GM12878 (cell line): ENCODE results near the gene IFNA17. TPM values are rescaled to one million over a fixed set of nuclear protein-coding genes. Genes with fewer than 3 reads are reported as not detected.

ENCODE experiments used
- ATF2 ChIP-seq: IDR thresholded peaks from 2 replicates; pipeline ENCODE4 v1.6.1; 2012; ENCODE audit warnings: low read length, inconsistent platforms
- ATF3 ChIP-seq: IDR thresholded peaks from 2 replicates; pipeline ENCODE4 v1.6.1; 2011; ENCODE audit warnings: low read depth, mild to moderate bottlenecking, low read length, moderate library complexity, borderline replicate concordance; ENCODE audit errors: extremely low read depth
- BCL3 ChIP-seq: IDR thresholded peaks from 2 replicates; pipeline ENCODE4 v1.6.1; 2011; ENCODE audit warnings: borderline replicate concordance, low read depth, mild to moderate bottlenecking, moderate library complexity, low read length; ENCODE audit not compliant: insufficient read depth, poor library complexity, severe bottlenecking
- CBX5 ChIP-seq: sonication (generic); IDR thresholded peaks from 2 replicates; pipeline ENCODE4 v1.6.1; 2016; ENCODE audit warnings: low read depth, moderate library complexity, mild to moderate bottlenecking, inconsistent platforms
- CUX1 ChIP-seq: IDR thresholded peaks from 2 replicates; pipeline ENCODE4 v1.6.1; 2012; ENCODE audit warnings: improper control_type of control experiment, low read depth, low read length; ENCODE audit not compliant: insufficient replicate concordance
- HDAC6 ChIP-seq: fragments of 200-600 bp; sonication (generic); IDR thresholded peaks from one replicate; pipeline ENCODE4 v1.8.0; 2017; ENCODE audit warnings: antibody characterized with exemption; ENCODE audit not compliant: unreplicated experiment
- IRF3 ChIP-seq: fragments of 450-650 bp; IDR thresholded peaks from 2 replicates; pipeline ENCODE4 v1.6.1; 2014; ENCODE audit warnings: mild to moderate bottlenecking
- LARP7 ChIP-seq: fragments of 450-650 bp; IDR thresholded peaks from 2 replicates; pipeline ENCODE4 v1.6.1; 2017; ENCODE audit warnings: mild to moderate bottlenecking
- POLR2AphosphoS2 ChIP-seq: IDR thresholded peaks from 2 replicates; pipeline ENCODE4 v1.6.1; 2011; ENCODE audit warnings: low read depth, mild to moderate bottlenecking, low read length, improper control_type of control experiment, moderate library complexity
- POU2F2 ChIP-seq: IDR thresholded peaks from 3 replicates; pipeline ENCODE4 v1.6.1; 2011; ENCODE audit warnings: low read depth, mild to moderate bottlenecking, low read length, borderline replicate concordance
- RB1 ChIP-seq: fragments of 450-650 bp; formaldehyde crosslinking; IDR thresholded peaks from 2 replicates; pipeline ENCODE4 v1.6.1; 2017; ENCODE audit warnings: mild to moderate bottlenecking, borderline replicate concordance
- RELA ChIP-seq: fragments of 450-650 bp; IDR thresholded peaks from 2 replicates; pipeline ENCODE4 v1.8.0; 2014; ENCODE audit warnings: borderline replicate concordance; ENCODE audit not compliant: partially characterized antibody
- RELB ChIP-seq: fragments of 450-650 bp; IDR thresholded peaks from 2 replicates; pipeline ENCODE4 v1.6.1; 2017; ENCODE audit warnings: low read depth, mild to moderate bottlenecking, moderate library complexity
- SIN3A ChIP-seq: IDR thresholded peaks from 2 replicates; pipeline ENCODE4 v1.6.1; 2012; ENCODE audit warnings: low read depth, low read length, improper control_type of control experiment
- SIX5 ChIP-seq: IDR thresholded peaks from 2 replicates; pipeline ENCODE4 v1.6.1; 2011; ENCODE audit warnings: mild to moderate bottlenecking, low read depth, low read length, moderate library complexity; ENCODE audit not compliant: severe bottlenecking
- TARDBP ChIP-seq: IDR thresholded peaks from 2 replicates; pipeline ENCODE4 v1.6.1; 2016; ENCODE audit warnings: borderline replicate concordance
- WRNIP1 ChIP-seq: IDR thresholded peaks from 2 replicates; pipeline ENCODE4 v1.6.1; 2011; ENCODE audit warnings: low read depth, low read length, improper control_type of control experiment, borderline replicate concordance
- ZNF622 ChIP-seq: fragments of 450-650 bp; IDR thresholded peaks from 2 replicates; pipeline ENCODE4 v1.6.1; 2017; ENCODE audit warnings: mild to moderate bottlenecking, inconsistent platforms
- polyA plus RNA-seq, 11 experiments: library from polyadenylated mRNA; depleted of rRNA in 4 of 11; unstranded in 6 of 11; stranded (reverse) in 5 of 11; fragments of >200 nt; fragmentation: Nextera tagmentation in 4 of 11; fragmentation: Illumina TruSeq in 1 of 11; extraction: Ambion mirVana in 4 of 11; extraction: Trizol in 1 of 11; gene quantifications; 1 replicate in 1 of 11; 2 replicates in 10 of 11; pipeline versions ENCODE4 v1.2.1 to v1.2.3, GENCODE V29; 2011 to 2016; ENCODE audit warnings: inconsistent platforms in 2 of 11, missing spikeins in 2 of 11, low read depth in 1 of 11
- total RNA-seq, 4 experiments: library from RNA; depleted of rRNA in 3 of 4; stranded (reverse); fragments of >200 nt in 3 of 4; fragmentation: Illumina TruSeq in 1 of 4; extraction: Trizol in 1 of 4; gene quantifications; 2 replicates each; pipeline versions ENCODE4 v1.2.1 to v1.2.3, GENCODE V29; 2013 to 2021

IFNA17 gene
- total and polyA plus RNA-seq, 10 of the 15 experiments (the other 5 are each of a cell fraction or from before 2014, with no cell fraction given): not detected

GRCh38 chr9:21267485-21268346 lies 39.7 kb upstream of the IFNA17 start (continued):
- TF ChIP-seq CUX1: no peak
- no peak for TF ChIP-seq POU2F2
- TF ChIP-seq CBX5: no peak
- TF ChIP-seq SIN3A: no peak
- TF ChIP-seq LARP7: no peak
- TF ChIP-seq RELA: no peak
- TF ChIP-seq RELB: peak; percentile 72
- TF ChIP-seq HDAC6: no peak
- no peak for TF ChIP-seq ATF3
- no peak for TF ChIP-seq BCL3
- no peak for TF ChIP-seq RB1
- no peak for TF ChIP-seq WRNIP1
- TF ChIP-seq POLR2AphosphoS2: no peak
- no peak for TF ChIP-seq IRF3
- TF ChIP-seq ATF2: no peak
- no peak for TF ChIP-seq TARDBP
- TF ChIP-seq SIX5: no peak
- TF ChIP-seq ZNF622: no peak
